Measurements from ENCODE around the gene TRMT44.

DNA sequence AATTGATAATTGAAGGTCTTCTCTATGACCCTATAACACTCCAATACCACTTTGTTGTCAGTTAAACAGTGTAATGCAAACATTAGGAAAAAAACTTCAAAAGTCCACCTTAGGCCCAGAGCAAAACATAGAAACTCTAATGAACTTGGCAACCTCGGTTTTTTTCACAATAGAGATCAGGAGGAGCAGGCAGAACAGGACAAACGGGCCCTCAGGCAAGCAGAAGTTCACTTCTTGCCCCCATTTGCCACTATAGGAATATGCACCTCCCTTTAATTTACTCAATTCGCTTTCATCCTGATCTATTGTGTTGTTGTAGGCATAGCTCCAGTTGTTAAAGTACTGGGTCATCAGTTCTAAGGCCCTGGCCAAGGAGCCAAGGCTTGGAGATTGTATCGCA, 18.2 kb upstream of the TRMT44 start:
- no peak for TF ChIP-seq EZH2 (IDR thresholded peaks at IDR 0.05; ENCODE audit: borderline replicate concordance, low read depth, low read length, poor library complexity, severe bottlenecking)
- TF ChIP-seq, protein P1, sequence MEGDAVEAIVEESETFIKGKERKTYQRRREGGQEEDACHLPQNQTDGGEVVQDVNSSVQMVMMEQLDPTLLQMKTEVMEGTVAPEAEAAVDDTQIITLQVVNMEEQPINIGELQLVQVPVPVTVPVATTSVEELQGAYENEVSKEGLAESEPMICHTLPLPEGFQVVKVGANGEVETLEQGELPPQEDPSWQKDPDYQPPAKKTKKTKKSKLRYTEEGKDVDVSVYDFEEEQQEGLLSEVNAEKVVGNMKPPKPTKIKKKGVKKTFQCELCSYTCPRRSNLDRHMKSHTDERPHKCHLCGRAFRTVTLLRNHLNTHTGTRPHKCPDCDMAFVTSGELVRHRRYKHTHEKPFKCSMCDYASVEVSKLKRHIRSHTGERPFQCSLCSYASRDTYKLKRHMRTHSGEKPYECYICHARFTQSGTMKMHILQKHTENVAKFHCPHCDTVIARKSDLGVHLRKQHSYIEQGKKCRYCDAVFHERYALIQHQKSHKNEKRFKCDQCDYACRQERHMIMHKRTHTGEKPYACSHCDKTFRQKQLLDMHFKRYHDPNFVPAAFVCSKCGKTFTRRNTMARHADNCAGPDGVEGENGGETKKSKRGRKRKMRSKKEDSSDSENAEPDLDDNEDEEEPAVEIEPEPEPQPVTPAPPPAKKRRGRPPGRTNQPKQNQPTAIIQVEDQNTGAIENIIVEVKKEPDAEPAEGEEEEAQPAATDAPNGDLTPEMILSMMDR (conservative IDR thresholded peaks at IDR 0.05; ENCODE audit: low read depth, low read length): no peak

All from A673 (cell line).